ENCODE data around the gene RPS4Y1. TPM values are rescaled to one million over a fixed set of nuclear protein-coding genes. Genes with fewer than 3 reads are reported as not detected.

RPS4Y1 gene
- total RNA-seq, 1 experiment from 2014 or later = 0.15 TPM

DNA sequence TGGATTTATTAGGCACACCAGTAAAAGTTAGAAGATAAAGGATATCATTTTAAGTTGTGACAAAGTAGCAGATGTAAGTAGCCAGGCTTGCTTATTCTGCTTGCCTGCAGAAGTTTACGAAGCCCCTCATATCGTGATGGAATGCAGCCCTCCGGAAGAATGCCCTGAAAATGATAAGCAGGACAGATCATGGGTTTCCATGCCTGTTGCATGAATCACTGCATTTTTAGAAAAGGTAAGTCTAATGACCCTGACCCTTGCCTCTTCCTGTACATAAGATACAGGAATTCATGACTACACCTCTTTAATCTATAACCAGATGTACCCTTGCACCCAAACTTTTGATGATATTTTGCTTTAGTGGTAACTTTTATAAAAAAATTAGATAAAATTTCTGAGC, 16.9 kb upstream of the RPS4Y1 start:
- in situ Hi-C loops (cut with HindIII; ENCODE audit: low pct_unique_long_range_greater_than_20kb, low sequenced_read_pairs) = no loop called here
- ChIA-PET CTCF (no interaction called here), POLR2A (no interaction called here)
- Histone ChIP-seq H3K36me3 (ENCODE audit: control insufficient read depth, insufficient read depth, low read length) (no peaks in the 10 kb centered on the region), H3K4me1 (ENCODE audit: control insufficient read depth, insufficient read depth, low read length) (no peaks in the 10 kb centered on the region), H3K4me3 (ENCODE audit: low read depth in 2 of 2, low read length in 2 of 2) (no peak overlapping the region), H3K27me3 (ENCODE audit: control insufficient read depth, insufficient read depth, low read length) (no peaks in the 10 kb centered on the region), H3K27ac (ENCODE audit: low read length) (no peak overlapping the region), H3K9me3 (ENCODE audit: control insufficient read depth, insufficient read depth, low read depth, low read length) (no peaks in the 10 kb centered on the region)
- intact Hi-C loops (cut with micrococcal nuclease; ENCODE audit: unreplicated experiment) = no loop called here
- DNase-seq (ENCODE audit: low read depth, low spot score) (no peak), ATAC-seq (no peak)
- BruUV-seq (replicated peaks) = no TSS peak
- TF ChIP-seq POLR2AphosphoS5 (IDR thresholded peaks at IDR 0.05; ENCODE audit: low read depth, low read length) (no peak), TCF7L2 (IDR thresholded peaks at IDR 0.05; ENCODE audit: low read depth, low read length) (no peak)
- TF ChIP-seq, protein P1, sequence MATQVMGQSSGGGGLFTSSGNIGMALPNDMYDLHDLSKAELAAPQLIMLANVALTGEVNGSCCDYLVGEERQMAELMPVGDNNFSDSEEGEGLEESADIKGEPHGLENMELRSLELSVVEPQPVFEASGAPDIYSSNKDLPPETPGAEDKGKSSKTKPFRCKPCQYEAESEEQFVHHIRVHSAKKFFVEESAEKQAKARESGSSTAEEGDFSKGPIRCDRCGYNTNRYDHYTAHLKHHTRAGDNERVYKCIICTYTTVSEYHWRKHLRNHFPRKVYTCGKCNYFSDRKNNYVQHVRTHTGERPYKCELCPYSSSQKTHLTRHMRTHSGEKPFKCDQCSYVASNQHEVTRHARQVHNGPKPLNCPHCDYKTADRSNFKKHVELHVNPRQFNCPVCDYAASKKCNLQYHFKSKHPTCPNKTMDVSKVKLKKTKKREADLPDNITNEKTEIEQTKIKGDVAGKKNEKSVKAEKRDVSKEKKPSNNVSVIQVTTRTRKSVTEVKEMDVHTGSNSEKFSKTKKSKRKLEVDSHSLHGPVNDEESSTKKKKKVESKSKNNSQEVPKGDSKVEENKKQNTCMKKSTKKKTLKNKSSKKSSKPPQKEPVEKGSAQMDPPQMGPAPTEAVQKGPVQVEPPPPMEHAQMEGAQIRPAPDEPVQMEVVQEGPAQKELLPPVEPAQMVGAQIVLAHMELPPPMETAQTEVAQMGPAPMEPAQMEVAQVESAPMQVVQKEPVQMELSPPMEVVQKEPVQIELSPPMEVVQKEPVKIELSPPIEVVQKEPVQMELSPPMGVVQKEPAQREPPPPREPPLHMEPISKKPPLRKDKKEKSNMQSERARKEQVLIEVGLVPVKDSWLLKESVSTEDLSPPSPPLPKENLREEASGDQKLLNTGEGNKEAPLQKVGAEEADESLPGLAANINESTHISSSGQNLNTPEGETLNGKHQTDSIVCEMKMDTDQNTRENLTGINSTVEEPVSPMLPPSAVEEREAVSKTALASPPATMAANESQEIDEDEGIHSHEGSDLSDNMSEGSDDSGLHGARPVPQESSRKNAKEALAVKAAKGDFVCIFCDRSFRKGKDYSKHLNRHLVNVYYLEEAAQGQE (IDR thresholded peaks at IDR 0.05; ENCODE audit: insufficient read depth in 1 of 2, low read depth in 2 of 2, low read length in 1 of 2) = no peak

DNA sequence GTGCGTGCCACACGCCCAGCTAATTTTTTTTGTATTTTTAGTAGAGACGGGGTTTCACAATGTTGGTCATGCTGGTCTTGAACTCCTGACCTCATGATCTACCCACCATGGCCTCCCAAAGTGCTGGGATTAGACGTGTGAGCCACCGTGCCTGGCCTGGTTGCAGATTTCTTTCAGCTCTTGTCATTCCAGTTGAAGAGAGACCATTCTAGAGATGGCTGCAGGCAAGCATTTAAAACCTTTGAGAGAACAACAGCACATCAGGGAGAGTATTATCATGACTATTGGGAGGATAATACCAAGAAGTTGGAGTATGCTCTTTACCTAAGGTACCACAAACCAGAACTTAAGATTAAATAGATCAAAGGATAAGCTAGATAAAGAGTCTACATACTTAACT, 12.9 kb upstream of the RPS4Y1 start:
- POLR2A ChIA-PET = no interaction called here
- H3K4me3 ChIP-seq (ENCODE audit: low read depth in 2 of 2, low read length in 2 of 2) = no peak overlapping the region
- H3K27me3 ChIP-seq (ENCODE audit: control insufficient read depth, insufficient read depth, low read length) = no peaks in the 10 kb centered on the region
- no peaks in the 10 kb centered on the region for H3K4me1 ChIP-seq (ENCODE audit: control insufficient read depth, insufficient read depth, low read length)
- no peaks in the 10 kb centered on the region for H3K9me3 ChIP-seq (ENCODE audit: control insufficient read depth, insufficient read depth, low read depth, low read length)
- intact Hi-C loops (cut with micrococcal nuclease; ENCODE audit: unreplicated experiment) = no loop called here
- DNase-seq (ENCODE audit: low read depth, low spot score) = no peak
- ATAC-seq = no peak
- H3K27ac ChIP-seq (ENCODE audit: low read length) = no peak overlapping the region
- in situ Hi-C loops (cut with HindIII; ENCODE audit: low pct_unique_long_range_greater_than_20kb, low sequenced_read_pairs) = no loop called here
- BruUV-seq (replicated peaks) = no TSS peak
- CTCF ChIA-PET = no interaction called here
- TF ChIP-seq TCF7L2 (IDR thresholded peaks at IDR 0.05; ENCODE audit: low read depth, low read length) (no peak), SIN3A (IDR thresholded peaks at IDR 0.05; ENCODE audit: borderline replicate concordance, insufficient read depth, low read depth, low read length) (no peak), POLR2AphosphoS5 (IDR thresholded peaks at IDR 0.05; ENCODE audit: low read depth, low read length) (no peak)
- TF ChIP-seq, protein P2, sequence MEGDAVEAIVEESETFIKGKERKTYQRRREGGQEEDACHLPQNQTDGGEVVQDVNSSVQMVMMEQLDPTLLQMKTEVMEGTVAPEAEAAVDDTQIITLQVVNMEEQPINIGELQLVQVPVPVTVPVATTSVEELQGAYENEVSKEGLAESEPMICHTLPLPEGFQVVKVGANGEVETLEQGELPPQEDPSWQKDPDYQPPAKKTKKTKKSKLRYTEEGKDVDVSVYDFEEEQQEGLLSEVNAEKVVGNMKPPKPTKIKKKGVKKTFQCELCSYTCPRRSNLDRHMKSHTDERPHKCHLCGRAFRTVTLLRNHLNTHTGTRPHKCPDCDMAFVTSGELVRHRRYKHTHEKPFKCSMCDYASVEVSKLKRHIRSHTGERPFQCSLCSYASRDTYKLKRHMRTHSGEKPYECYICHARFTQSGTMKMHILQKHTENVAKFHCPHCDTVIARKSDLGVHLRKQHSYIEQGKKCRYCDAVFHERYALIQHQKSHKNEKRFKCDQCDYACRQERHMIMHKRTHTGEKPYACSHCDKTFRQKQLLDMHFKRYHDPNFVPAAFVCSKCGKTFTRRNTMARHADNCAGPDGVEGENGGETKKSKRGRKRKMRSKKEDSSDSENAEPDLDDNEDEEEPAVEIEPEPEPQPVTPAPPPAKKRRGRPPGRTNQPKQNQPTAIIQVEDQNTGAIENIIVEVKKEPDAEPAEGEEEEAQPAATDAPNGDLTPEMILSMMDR (IDR thresholded peaks at IDR 0.05) = no peak
- TF ChIP-seq, protein P1 (IDR thresholded peaks at IDR 0.05; ENCODE audit: insufficient read depth in 1 of 2, low read depth in 2 of 2, low read length in 1 of 2) = no peak
- H3K36me3 ChIP-seq (ENCODE audit: control insufficient read depth, insufficient read depth, low read length) = no peaks in the 10 kb centered on the region

Data from Panc1 (cell line).